ENCODE data around the gene BRCA1. TPM values are rescaled to one million over a fixed set of nuclear protein-coding genes. Genes with fewer than 3 reads are reported as not detected.
A peak's percentile ranks its signal among the peaks of the same experiment; 100 is the strongest.

The BRCA1 gene
- total RNA-seq, 6 experiments from 2014 or later, result 10.5 to 24.7 (median 22.5) TPM

- Mint-ChIP-seq H3K4me3 (no peak overlapping the region), H3K4me1 (ENCODE audit: low read depth) (peaks cover 6% of the 10 kb centered on the region; the same call in 1 of the 2 replicates), H3K27me3 (ENCODE audit: insufficient read depth) (no peaks in the 10 kb centered on the region), H3K27ac (no peak overlapping the region; the same call in 1 of the 2 replicates), H3K36me3 (ENCODE audit: low read depth) (no peaks in the 10 kb centered on the region; the same call in 1 of the 2 replicates), H3K9me3 (no peaks in the 10 kb centered on the region)
- DNase-seq, result peak; percentile 3
- peak; percentile 35; the same call in 1 of the 2 replicates for TF ChIP-seq CTCF (IDR thresholded peaks at IDR 0.05)
Measured at GRCh38 chr17:43085474-43085873, 39.7 kb downstream of the BRCA1 start.

- Mint-ChIP-seq H3K4me3 (no peak overlapping the region), H3K27me3 (ENCODE audit: insufficient read depth) (no peaks in the 10 kb centered on the region), H3K27ac (no peak overlapping the region), H3K4me1 (ENCODE audit: low read depth) (no peaks in the 10 kb centered on the region; the same call in 1 of the 2 replicates), H3K36me3 (ENCODE audit: low read depth) (no peaks in the 10 kb centered on the region; the same call in 1 of the 2 replicates), H3K9me3 (no peaks in the 10 kb centered on the region)
- no peak for DNase-seq
- no peak for TF ChIP-seq CTCF (IDR thresholded peaks at IDR 0.05)
Measured at GRCh38 chr17:43079641-43080302, 45.4 kb downstream of the BRCA1 start.

- Mint-ChIP-seq H3K27me3 (ENCODE audit: insufficient read depth) (no peaks in the 10 kb centered on the region), H3K27ac (no peak overlapping the region), H3K4me3 (no peak overlapping the region), H3K36me3 (ENCODE audit: low read depth) (peaks cover 4% of the 10 kb centered on the region; the same call in 1 of the 2 replicates), H3K4me1 (ENCODE audit: low read depth) (peaks cover 6% of the 10 kb centered on the region; the same call in 1 of the 2 replicates), H3K9me3 (no peaks in the 10 kb centered on the region)
- DNase-seq, result no peak
- TF ChIP-seq CTCF (IDR thresholded peaks at IDR 0.05), result no peak
Measured at GRCh38 chr17:43074869-43075268, 50.3 kb downstream of the BRCA1 start.

GRCh38 chr17:43070872-43071271, 54.3 kb downstream of the BRCA1 start:
- H3K27me3 Mint-ChIP-seq (ENCODE audit: insufficient read depth), result no peaks in the 10 kb centered on the region; the same call in 1 of the 2 replicates
- no peak for TF ChIP-seq CTCF (IDR thresholded peaks at IDR 0.05)
- H3K27ac Mint-ChIP-seq, result no peak overlapping the region

GRCh38 chr17:43070257-43070656, 54.9 kb downstream of the BRCA1 start:
- Mint-ChIP-seq H3K9me3 (no peaks in the 10 kb centered on the region), H3K36me3 (ENCODE audit: low read depth) (peaks cover 4% of the 10 kb centered on the region; the same call in 1 of the 2 replicates), H3K4me1 (ENCODE audit: low read depth) (peaks cover 6% of the 10 kb centered on the region; the same call in 1 of the 2 replicates), H3K27ac (no peak overlapping the region), H3K27me3 (ENCODE audit: insufficient read depth) (no peaks in the 10 kb centered on the region; the same call in 1 of the 2 replicates), H3K4me3 (no peak overlapping the region)
- TF ChIP-seq CTCF (IDR thresholded peaks at IDR 0.05), result no peak
- DNase-seq, result no peak

More at GRCh38 chr17:43070872-43071271, 54.3 kb downstream of the BRCA1 start:
- no peak overlapping the region for H3K4me3 Mint-ChIP-seq
- H3K4me1 Mint-ChIP-seq (ENCODE audit: low read depth), result peaks cover 6% of the 10 kb centered on the region; the same call in 1 of the 2 replicates
- peaks cover 4% of the 10 kb centered on the region; the same call in 1 of the 2 replicates for H3K36me3 Mint-ChIP-seq (ENCODE audit: low read depth)
- H3K9me3 Mint-ChIP-seq, result no peaks in the 10 kb centered on the region
- DNase-seq, result no peak
